HepG2 (cell line): Measurements from ENCODE around the gene OR2B2. TPM values are rescaled to one million over a fixed set of nuclear protein-coding genes. Genes with fewer than 3 reads are reported as not detected.

Source experiments
- ARNT ChIP-seq: fragments of 450-650 bp; IDR thresholded peaks from 2 replicates; pipeline ENCODE4 v1.6.1; 2017
- CREB3 ChIP-seq: sonication (generic); formaldehyde crosslinking; IDR thresholded peaks from 2 replicates; pipeline ENCODE4 v1.5.0; 2020; ENCODE audit warnings: missing genetic modification reagents
- GMEB2 ChIP-seq: IDR thresholded peaks from 2 replicates; pipeline ENCODE4 v1.6.1; 2016; ENCODE audit warnings: missing biosample characterization, missing genetic modification reagents, low read depth
- HNF4A ChIP-seq: sonication (generic); formaldehyde crosslinking; IDR thresholded peaks from 2 replicates; pipeline ENCODE4 v1.4.0; 2020; ENCODE audit warnings: missing genetic modification reagents
- MAFK ChIP-seq, 2 experiments: IDR thresholded peaks in 1 of 2; conservative IDR thresholded peaks in 1 of 2; 2 replicates each; pipeline ENCODE4 v1.6.1; 2011; ENCODE audit warnings: improper control_type of control experiment in 2 of 2, low read length in 2 of 2
- PHB2 ChIP-seq: fragments of 450-650 bp; IDR thresholded peaks from 2 replicates; pipeline ENCODE4 v1.6.1; 2018; ENCODE audit not compliant: partially characterized antibody
- SMAD1 ChIP-seq: sonication (generic); formaldehyde crosslinking; IDR thresholded peaks from 2 replicates; pipeline ENCODE4 v1.4.0; 2020; ENCODE audit warnings: missing genetic modification reagents, low read depth, mild to moderate bottlenecking, borderline replicate concordance
- TBL1XR1 ChIP-seq: fragments of 150-350 bp; IDR thresholded peaks from 2 replicates; pipeline ENCODE4 v1.6.1; 2014; ENCODE audit warnings: borderline replicate concordance, low read length; ENCODE audit not compliant: partially characterized antibody
- TCF7L2 ChIP-seq: IDR thresholded peaks from 2 replicates; pipeline ENCODE4 v1.6.1; 2011; ENCODE audit warnings: mild to moderate bottlenecking, low read depth, low read length, moderate library complexity
- ZFP36 ChIP-seq: fragments of 150-350 bp; IDR thresholded peaks from 2 replicates; pipeline ENCODE4 v1.6.1; 2018; ENCODE audit warnings: borderline replicate concordance, low read length, low read depth; ENCODE audit not compliant: partially characterized antibody
- ZNF317 ChIP-seq: sonication (generic); formaldehyde crosslinking; IDR thresholded peaks from 2 replicates; pipeline ENCODE4 v1.5.0; 2020; ENCODE audit warnings: mild to moderate bottlenecking, missing genetic modification reagents
- ZNF768 ChIP-seq: sonication (generic); formaldehyde crosslinking; IDR thresholded peaks from 2 replicates; pipeline ENCODE4 v1.4.0; 2020; ENCODE audit warnings: missing genetic modification reagents
- ZNF776 ChIP-seq: sonication (generic); formaldehyde crosslinking; IDR thresholded peaks from 2 replicates; pipeline ENCODE4 v1.4.0; 2020; ENCODE audit warnings: mild to moderate bottlenecking, missing genetic modification reagents
- polyA plus RNA-seq, 8 experiments: library from polyadenylated mRNA; depleted of rRNA in 3 of 8; stranded (reverse) in 7 of 8; unstranded in 1 of 8; fragments of >200 nt; fragmentation: Illumina TruSeq in 4 of 8; extraction: Trizol in 4 of 8; gene quantifications; 2 replicates each; pipeline versions ENCODE4 v1.2.1 to v1.2.3, GENCODE V29; 2011 to 2016; ENCODE audit warnings: low read depth in 4 of 8, missing spikeins in 1 of 8, mixed read lengths in 1 of 8; ENCODE audit not compliant: insufficient read depth in 1 of 8
- total RNA-seq, 5 experiments: library from RNA; depleted of rRNA; stranded (reverse); fragments of >200 nt; fragmentation: Illumina TruSeq; extraction: Trizol; gene quantifications; 2 replicates each; pipeline ENCODE4 v1.2.3, GENCODE V29; 2016; ENCODE audit warnings: low read depth in 1 of 5
- TF ChIP-seq, protein P1 (sequence below): sonication (generic); formaldehyde crosslinking; IDR thresholded peaks from 2 replicates; pipeline ENCODE4 v1.5.1; 2020; ENCODE audit warnings: missing genetic modification reagents, mild to moderate bottlenecking, borderline replicate concordance
- TF ChIP-seq, protein P2 (sequence below): sonication (generic); formaldehyde crosslinking; IDR thresholded peaks from 2 replicates; pipeline ENCODE4 v1.5.0; 2020; ENCODE audit warnings: missing genetic modification reagents
- TF ChIP-seq, protein P3 (sequence below): sonication (generic); formaldehyde crosslinking; IDR thresholded peaks from 2 replicates; pipeline ENCODE4 v1.9.0; 2021; ENCODE audit warnings: mild to moderate bottlenecking, missing genetic modification reagents

Gene OR2B2
- total and polyA plus RNA-seq, 2 of the 13 experiments (the other 11 are each of a cell fraction or from before 2014, with no cell fraction given): not detected

DNA sequence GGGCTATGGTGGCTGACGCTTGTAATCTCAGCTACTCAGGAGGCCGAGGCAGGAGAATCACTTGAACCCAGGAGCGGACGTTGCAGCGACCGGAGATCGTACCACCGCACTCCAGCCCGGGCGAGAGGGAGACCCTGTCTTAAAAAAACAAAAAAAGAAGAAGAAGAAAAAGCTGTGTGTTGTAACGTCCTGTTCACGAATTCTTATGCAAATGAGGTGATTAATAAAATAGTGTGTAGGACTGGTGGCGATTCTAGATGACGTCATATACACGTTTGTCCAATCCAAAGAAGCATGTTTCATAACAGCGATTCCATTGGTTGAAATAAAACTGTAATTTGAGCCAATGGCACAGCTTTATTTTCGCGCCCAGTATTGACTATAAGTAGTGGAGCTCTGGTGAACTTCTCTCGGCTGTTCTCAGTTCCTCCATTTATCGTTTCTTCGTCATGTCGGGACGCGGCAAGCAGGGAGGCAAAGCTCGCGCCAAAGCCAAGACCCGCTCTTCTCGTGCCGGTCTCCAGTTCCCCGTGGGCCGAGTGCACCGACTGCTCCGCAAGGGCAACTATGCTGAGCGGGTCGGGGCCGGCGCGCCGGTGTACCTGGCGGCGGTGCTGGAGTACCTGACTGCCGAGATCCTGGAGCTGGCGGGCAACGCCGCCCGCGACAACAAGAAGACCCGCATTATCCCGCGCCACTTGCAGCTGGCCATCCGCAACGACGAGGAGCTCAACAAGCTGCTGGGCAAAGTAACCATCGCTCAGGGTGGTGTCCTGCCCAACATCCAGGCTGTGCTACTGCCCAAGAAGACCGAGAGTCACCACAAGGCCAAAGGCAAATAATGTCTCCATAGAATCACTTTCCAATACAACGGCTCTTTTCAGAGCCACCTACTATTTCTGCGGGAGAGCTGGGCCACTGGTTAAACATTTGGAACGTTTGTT, 47.0 kb downstream of the OR2B2 start (continued):
- TF ChIP-seq, protein P1, sequence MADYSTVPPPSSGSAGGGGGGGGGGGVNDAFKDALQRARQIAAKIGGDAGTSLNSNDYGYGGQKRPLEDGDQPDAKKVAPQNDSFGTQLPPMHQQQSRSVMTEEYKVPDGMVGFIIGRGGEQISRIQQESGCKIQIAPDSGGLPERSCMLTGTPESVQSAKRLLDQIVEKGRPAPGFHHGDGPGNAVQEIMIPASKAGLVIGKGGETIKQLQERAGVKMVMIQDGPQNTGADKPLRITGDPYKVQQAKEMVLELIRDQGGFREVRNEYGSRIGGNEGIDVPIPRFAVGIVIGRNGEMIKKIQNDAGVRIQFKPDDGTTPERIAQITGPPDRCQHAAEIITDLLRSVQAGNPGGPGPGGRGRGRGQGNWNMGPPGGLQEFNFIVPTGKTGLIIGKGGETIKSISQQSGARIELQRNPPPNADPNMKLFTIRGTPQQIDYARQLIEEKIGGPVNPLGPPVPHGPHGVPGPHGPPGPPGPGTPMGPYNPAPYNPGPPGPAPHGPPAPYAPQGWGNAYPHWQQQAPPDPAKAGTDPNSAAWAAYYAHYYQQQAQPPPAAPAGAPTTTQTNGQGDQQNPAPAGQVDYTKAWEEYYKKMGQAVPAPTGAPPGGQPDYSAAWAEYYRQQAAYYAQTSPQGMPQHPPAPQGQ (CRISPR knock-in tag): no peak
- TF ChIP-seq, protein P2, sequence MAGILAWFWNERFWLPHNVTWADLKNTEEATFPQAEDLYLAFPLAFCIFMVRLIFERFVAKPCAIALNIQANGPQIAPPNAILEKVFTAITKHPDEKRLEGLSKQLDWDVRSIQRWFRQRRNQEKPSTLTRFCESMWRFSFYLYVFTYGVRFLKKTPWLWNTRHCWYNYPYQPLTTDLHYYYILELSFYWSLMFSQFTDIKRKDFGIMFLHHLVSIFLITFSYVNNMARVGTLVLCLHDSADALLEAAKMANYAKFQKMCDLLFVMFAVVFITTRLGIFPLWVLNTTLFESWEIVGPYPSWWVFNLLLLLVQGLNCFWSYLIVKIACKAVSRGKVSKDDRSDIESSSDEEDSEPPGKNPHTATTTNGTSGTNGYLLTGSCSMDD (CRISPR knock-in tag): no peak
- TF ChIP-seq TBL1XR1 (no peak), CREB3 (no peak), PHB2 (no peak), SMAD1 (no peak), ZFP36 (no peak), ZNF317 (CRISPR knock-in tag) (no peak), ZNF768 (CRISPR knock-in tag) (peak; percentile 77; the same call in 1 of the 2 replicates), TCF7L2 (no peak), ARNT (no peak), HNF4A (CRISPR knock-in tag) (no peak), GMEB2 (no peak), ZNF776 (CRISPR knock-in tag) (no peak), MAFK (conservative IDR thresholded peaks at IDR 0.05 in 1 of 2, IDR thresholded peaks at IDR 0.05 in 1 of 2; ENCODE audit: low read length in 2 of 2) (no peak)
- TF ChIP-seq, protein P3, sequence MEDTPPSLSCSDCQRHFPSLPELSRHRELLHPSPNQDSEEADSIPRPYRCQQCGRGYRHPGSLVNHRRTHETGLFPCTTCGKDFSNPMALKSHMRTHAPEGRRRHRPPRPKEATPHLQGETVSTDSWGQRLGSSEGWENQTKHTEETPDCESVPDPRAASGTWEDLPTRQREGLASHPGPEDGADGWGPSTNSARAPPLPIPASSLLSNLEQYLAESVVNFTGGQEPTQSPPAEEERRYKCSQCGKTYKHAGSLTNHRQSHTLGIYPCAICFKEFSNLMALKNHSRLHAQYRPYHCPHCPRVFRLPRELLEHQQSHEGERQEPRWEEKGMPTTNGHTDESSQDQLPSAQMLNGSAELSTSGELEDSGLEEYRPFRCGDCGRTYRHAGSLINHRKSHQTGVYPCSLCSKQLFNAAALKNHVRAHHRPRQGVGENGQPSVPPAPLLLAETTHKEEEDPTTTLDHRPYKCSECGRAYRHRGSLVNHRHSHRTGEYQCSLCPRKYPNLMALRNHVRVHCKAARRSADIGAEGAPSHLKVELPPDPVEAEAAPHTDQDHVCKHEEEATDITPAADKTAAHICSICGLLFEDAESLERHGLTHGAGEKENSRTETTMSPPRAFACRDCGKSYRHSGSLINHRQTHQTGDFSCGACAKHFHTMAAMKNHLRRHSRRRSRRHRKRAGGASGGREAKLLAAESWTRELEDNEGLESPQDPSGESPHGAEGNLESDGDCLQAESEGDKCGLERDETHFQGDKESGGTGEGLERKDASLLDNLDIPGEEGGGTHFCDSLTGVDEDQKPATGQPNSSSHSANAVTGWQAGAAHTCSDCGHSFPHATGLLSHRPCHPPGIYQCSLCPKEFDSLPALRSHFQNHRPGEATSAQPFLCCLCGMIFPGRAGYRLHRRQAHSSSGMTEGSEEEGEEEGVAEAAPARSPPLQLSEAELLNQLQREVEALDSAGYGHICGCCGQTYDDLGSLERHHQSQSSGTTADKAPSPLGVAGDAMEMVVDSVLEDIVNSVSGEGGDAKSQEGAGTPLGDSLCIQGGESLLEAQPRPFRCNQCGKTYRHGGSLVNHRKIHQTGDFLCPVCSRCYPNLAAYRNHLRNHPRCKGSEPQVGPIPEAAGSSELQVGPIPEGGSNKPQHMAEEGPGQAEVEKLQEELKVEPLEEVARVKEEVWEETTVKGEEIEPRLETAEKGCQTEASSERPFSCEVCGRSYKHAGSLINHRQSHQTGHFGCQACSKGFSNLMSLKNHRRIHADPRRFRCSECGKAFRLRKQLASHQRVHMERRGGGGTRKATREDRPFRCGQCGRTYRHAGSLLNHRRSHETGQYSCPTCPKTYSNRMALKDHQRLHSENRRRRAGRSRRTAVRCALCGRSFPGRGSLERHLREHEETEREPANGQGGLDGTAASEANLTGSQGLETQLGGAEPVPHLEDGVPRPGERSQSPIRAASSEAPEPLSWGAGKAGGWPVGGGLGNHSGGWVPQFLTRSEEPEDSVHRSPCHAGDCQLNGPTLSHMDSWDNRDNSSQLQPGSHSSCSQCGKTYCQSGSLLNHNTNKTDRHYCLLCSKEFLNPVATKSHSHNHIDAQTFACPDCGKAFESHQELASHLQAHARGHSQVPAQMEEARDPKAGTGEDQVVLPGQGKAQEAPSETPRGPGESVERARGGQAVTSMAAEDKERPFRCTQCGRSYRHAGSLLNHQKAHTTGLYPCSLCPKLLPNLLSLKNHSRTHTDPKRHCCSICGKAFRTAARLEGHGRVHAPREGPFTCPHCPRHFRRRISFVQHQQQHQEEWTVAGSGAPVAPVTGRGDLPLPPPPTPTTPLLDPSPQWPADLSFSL (CRISPR knock-in tag): no peak
